SW 1271 (cell line): ENCODE data around the gene CFAP91.
A peak's percentile ranks its signal among the peaks of the same experiment; 100 is the strongest.
"Not testable (repeated sequence)": the region's sequence is repeated elsewhere in the genome, so short reads cannot be mapped to it uniquely, and the experiment has no call there.

ENCODE experiments used
- DNase-seq, 2 experiments: peaks; one replicate each; lab custom pipeline; 2025; lab: John Stamatoyannopoulos, UW

The CFAP91 gene

DNA sequence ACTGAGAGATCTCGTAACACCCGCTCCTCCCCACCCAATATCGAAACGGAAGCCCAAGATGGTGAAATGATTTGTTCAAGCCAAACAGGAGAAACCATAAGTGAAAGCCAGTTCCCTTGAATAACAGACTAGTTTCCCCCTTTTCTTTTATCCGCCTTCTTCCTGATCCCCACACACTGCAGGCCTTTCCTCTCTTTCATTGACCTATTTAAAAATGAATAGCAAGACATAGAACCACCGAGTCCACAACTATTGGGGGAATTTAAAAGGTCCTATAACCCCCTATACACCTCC, 25.2 kb upstream of the CFAP91 start:
- DNase-seq, result no peak

DNA sequence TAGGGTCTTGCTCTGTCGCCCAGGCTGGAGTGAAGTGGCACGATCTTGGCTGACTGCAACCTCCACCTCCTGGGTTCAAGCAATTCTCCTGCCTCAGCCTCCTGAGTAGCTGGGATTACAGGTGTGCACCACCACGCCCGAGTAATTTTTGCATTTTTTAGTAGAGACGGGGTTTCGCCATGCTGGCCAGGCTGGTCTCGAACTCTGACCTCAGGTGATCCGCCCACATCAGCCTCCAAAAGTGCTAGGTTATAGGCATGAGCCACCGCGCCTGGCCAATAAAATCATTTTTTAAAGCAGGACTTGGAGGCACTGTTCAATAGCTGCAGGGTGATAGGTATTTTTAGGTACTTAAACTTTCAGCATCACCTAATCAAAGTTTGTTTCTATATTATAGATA, 24.6 kb upstream of the CFAP91 start:
- DNase-seq, result not testable (repeated sequence)

DNA sequence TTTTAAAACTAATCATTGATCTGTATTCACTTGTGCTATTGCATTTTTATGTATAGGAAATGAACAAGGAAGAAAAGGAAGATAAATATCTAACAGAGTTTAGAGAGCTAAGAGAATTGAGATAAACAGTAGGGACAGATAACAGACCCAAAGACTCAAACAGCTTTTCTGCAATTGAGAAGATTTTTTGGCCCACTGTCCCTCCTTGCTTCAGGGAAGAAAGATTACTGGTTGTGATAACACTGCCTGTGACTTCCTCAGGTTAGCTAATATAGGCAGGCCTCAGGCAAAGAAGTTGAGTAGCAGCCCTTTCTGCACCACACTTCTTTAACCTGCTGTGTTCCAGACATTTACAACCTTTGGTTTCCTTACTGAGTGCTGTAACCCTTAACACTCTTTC, 22.9 kb upstream of the CFAP91 start:
- DNase-seq, result no peak

DNA sequence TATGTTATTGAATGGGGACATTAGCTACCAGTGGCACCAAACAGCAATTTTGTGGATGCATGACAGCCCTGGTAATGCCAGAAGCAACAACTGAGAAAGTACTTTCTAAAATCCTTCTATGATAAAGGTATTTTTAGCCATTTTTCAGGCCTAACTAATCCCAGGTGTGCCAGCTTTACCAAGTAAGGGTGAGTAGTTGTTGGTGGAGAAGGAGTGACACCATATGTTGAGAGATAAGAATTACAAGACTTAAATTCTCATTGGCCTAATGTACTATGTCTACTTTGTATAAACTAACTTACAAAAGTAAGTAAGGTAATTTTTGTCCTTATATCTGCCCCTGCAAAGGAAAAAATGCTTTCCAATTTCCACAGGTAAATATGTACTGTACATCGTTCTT, 21.5 kb upstream of the CFAP91 start:
- DNase-seq, result peak in 1 of 2 experiments; percentile 28

DNA sequence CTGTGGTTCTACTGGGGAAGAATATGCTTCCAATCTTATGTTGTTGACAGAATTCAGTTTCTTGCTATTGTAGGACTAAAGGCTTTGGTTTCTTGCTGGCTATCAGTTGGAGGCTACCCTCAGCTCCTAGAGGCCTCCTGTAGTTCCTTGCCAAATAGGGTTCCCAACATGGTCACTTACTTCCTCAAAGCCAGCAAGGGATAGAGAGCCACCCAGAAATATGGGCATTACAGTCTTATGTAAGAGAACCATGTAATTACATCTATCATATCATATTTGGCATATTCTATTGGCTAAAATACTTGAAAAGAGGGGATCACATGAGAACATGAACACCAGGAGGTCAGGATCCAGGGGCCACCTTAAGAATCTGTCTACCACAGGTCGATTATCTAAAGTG, 19.4 kb upstream of the CFAP91 start:
- no peak for DNase-seq

DNA sequence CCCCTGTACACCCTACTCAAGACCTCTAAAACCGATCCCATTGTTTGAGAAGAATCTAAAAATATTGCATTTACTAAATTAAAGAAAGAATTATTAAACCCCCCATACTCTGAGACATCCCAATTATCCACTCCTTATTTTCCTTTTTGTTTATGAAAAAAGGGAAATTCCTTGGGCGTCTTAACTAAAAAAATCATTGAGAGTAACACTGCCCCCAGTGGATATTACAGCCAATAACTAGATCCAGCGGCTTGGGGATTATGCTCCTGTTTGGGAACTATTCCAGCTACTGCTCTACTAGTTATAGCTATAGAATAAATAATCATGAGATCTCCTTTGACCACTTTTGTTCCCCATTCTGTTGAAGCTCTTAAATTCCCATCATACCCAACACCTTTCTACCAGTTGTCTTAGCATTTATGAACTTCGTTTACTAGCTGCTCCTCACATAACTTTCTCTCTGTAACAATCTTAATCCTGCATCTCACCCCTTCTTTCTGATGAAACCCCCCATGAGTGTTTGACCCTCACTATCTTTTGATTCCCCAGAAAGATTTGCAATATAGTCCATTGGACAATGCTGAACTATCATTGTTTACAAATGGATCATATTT, 12.7 kb upstream of the CFAP91 start:
- peak in 1 of 2 experiments; percentile 34 for DNase-seq

DNA sequence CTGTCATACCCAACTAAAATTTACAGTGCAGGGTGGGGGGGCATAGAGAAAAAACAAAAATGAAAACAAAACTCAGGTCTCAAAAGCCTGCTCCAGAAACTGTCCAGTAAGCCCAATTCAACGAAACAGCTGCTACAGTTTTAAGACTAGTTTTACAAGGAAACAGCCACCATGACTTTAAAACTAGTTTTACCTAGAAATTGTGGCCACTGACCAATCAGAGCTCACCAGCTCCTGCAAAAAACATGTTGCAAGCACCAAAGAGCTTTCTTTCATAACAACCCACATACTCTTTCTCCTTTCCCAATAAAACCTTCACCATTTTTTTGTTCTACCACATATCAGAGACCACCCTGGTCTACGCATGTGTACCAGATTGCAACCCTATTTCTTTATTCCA, 7.3 kb upstream of the CFAP91 start:
- peak in 1 of 2 experiments; percentile 16 for DNase-seq

DNA sequence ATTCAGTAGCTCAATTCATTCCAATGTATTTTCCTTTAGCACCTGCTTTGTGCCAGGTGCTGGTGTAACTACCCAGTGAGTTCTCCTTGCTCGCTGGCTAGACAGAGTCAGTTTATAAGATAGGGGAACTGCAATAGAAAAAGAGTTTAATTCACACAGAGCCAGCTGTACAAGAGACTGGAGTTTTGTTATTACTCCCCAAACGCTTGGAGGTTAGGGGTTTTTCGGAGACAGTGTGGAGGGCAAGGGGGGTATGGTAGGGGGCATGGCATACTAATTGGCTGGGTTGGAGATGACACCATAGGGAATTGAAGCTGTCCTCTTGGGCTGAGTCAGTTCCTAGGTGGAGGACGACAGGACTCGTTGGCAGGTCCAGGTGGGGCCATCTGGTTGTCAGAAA, 5.4 kb upstream of the CFAP91 start:
- DNase-seq, result no peak

DNA sequence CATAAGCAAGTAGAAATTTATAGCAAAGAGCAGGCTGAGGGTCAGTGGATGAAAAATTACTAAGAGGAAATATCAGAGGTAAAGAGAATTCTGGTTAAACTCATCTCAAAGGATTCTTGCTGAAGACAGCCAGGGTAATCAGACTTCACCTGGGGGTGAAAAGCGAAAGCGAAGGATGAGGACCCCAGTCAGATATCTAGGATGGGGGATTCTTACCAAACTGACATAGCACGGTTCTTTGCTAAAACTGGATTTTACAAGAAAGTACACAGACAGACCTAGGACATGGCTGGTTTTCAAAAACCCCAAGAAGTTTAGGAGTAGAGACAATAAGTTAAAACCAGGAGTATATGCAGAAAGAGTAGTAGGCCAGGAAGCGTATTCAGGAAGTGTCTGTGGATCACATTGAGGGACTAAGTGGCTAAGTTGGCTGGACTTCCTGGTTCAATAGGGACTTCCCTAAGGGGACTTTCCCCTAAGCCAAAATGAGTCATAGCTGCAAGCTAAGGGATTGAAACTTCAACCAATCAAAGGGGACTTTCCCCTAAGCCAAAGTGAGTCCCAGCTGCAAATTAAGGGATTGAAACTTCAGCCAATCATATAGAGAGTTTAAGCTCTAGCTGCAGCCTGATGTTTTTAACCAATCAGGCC, 2.4 kb upstream of the CFAP91 start:
- DNase-seq, result peak in 1 of 2 experiments; percentile 25

DNA sequence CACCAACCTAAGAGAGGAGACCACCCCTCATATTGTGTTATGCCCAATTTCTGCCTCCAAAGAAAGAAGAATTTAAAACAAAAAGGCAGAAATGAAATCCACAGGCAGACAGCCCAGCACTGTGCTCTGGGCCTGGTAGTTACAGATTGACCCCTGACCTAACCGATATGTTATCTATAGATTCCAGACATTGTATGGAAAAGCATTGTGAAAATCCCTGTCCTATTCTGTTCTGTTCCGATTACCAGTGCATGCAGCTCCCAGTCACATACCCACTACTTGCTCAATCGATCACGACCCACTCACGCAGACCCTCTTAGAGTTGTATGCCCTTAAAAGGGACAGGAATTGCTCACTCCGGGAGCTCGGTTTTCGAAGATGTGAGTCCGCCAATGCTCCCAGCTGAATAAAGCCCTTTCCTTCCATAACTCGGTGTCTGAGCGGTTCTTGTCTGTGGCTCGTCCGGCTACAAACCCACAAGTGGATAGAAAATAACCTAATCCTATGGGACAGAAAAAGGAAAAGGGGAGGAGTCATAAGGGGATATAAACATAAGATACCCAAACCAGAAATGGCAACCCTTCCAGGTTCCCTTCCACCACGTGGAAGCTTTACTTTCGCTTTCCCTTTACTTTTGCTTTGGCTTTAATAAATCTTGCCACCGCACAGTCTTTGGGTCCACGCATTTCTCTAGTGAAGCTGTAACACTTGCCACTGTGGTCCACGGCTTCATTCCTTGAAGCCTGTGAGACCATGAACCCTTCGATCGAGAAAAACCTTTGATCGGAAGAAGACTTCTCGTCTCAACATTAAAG, 1.7 kb upstream of the CFAP91 start:
- DNase-seq, result no peak

DNA sequence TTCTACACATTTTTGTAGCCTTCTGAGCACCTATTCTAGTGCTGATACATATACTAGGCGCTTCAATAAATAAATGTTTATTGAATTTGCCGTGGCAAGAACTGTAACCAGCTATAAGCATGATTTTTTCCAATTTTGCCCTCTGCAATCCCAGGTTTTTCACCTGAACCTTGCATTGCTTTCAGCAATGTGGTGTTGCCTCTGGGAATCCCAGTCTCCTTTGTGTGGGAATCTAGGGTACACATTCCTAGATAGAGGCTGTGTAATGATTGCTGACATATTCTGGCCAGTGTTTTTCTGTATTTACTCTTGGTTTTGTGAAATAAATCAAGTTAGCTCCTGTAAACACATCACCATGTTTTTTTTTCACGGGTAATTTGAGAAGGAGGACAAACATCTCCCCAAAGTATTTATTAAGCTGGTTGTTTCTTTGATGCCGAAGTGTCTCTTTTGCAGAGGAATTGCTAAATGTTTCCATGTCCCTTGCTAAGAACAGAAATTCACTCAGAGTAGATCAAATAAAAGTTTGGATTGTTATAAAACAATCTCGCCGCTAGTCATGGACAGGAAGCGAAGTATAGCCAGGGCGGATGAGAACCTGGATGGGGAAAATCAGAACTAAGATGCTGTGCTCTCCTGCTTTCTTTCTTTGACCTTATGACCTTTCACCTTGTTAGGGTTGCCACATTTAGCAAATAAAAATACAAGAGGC, 1.2 kb downstream of the CFAP91 start:
- no peak for DNase-seq

DNA sequence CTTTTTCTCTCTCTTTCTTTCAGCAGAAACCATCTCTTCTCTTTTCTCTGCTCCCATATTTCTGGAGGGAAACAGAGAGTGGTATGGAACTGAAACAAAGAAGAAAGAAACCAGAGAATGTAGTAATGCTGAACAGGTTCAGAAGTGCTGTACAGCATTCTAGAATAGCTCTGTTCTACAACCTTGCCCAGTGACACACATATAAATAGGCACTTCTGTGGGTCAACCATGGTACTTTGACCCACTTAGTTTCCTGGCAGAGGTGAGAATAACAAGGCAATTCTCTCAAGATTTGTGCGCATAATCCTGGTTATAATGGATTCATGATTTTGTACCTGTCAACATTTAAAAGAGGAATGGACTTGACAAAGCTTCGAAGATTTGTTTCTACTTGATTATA, 12.3 kb downstream of the CFAP91 start:
- no peak for DNase-seq

DNA sequence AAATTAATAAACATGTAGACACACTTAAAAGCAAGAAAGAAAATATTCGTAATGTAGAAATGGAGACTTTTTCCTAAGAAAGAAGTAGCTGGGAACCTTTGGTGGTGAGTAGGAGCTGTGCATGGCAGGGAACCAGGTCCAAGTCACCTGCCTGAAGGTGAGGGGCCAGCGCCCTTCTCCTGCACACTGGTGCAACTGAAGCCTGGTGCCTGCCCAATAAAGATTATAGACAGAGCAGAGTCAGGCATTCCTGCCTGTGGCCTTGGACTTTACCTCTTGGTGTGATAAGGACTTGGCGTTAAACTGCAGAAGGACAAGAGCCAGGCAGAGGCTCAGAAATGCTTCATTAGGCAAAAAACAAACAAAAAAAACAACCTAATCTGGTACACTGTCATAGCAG, 14.2 kb downstream of the CFAP91 start:
- DNase-seq, result no peak

DNA sequence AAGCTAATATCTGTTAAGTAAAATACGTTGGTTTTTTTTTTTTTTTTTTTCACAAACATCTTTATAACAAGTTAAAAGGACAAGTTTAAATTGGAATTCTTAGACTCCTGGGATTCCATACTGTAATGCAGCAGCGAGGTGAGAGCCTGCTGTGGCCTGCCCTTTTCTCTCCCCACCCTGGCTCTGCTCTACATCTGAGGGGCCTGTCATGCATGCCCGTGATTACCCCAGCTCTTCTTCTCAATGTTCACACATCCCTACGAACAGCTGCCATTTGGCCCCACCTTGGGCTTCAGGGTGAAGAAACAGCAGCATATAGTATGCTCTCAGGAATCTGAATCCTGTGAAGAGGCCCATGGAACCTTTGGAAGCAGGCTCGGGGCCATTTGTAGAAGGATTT, 14.7 kb downstream of the CFAP91 start:
- DNase-seq, result no peak

DNA sequence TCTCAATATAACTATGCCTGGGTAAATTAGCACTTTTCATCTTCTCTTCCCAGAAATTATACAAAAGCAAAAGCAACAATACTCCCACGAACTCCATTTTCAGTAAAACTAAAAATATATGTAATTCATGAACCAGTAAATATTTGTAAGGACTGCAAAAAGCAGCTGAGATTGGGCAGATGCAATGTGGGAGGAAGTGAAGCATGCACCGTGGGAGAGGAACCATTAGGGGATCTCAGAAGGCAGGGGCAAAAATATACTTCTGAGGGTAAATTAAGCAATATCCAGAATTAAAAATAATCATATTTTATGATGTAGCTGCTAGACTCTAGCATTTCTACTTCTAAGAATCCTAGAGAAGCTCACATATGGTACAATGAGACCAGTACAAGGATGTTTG, 20.2 kb downstream of the CFAP91 start:
- no peak for DNase-seq

DNA sequence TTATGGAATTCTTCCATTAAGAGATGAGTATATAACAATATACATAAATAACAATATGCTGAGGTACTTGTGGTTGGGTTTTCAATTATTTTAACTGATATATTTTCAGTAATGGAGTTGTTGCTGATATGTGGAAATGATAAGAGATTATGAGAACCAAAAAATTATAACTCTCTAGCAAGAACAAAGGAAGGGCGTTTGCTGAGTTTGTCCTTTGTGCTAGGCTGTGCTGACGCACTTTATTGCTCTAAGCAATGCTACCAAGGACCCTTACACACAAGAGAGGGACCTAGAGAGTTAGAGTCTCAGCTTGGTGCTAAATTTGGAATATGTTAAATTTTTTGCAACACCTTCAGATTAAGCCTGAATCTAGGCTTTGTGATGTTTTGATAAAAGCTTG, 24.1 kb downstream of the CFAP91 start:
- DNase-seq, result no peak

DNA sequence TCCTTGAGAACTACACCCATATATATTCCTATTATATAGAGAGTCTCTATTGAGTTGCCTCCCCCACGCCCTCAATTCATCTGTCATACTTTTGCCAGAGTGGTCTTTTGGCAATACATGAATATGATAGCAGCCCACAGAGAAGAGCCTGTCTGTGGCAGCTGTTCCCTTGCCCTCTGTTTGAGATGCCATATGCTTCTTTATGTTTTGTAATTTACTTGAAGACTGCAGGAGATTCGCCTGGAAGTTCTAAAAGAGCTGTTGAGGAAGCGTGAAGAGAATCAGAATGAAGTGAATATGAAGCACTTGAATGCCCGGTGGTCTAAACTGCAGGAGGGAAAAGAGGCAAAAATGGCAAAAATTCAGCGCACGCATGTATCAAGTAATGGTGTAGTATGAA, 27.2 kb downstream of the CFAP91 start:
- DNase-seq, result no peak

DNA sequence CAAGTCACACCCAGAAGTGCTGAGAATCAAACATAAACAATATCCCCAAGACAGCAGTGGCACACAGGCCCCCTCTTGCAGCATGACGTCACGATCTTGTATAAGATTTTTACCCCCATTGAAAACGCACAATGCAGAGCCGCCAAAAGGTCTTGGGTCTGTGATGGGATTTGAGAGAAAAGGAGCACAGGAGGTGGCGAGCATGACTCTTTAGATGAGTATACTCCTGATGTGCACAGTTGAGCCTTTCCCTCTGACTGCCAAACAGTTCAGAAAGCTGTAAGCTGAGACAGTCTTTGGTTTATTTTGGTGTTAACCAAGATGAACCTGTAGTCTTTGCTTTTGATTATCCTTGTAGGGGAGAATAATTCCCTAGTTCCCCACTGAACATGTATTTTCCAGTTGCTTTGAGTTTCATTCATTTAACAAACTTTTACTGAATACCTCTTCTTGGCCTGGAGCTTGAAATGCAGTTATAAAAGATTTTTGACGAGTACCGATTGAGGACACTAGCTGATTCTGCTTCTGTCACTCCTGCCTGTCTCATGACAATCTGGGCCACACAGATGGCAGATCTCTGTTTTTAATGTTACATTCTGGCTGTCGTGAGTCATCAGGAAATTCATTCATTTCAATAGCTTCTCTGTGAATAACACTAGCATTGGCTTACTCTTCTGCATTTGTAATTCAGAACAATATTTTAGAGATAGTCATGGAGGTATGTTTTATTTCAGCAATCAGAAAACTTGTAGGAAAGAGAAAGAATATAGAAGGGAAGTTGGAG, 28.9 kb downstream of the CFAP91 start:
- DNase-seq, result peak in 1 of 2 experiments; percentile 16

DNA sequence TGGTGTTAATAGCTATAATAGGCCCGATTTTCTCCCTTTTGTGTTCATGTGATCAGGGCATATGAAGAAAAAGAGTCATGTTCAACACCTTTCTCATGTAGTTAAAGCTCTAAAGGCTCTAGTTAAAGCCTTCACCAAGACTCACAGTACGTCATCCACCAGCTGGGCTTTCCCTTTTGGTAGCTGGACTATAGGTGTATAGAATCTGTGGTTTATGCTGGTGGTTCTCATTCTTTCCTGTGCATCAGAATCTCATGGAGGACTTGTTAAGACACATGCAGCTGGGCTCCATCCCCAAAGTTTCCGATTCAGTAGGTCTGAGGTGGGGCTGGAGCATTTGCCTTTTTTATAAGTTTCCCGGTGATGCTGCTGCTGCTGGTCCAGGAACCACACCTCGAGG, 31.0 kb downstream of the CFAP91 start:
- DNase-seq, result no peak

DNA sequence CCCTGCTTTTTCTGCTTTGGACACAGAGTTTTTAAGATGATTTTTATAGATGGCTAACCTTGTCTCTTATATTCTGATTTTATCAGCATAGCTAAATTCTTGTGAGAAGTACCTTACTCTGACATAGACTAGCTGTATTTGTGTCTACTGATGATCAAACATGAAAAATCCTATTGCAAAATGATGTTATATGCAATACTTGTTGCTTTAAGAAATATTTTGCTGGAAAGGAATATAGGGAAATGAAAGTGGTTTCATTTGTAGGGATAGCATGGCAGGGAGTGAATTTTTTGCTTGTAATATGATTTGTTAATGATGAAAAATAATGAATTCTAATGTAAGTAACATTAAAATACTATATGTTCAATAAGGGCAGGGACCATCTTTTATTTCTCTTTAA, 35.9 kb downstream of the CFAP91 start:
- DNase-seq, result no peak

DNA sequence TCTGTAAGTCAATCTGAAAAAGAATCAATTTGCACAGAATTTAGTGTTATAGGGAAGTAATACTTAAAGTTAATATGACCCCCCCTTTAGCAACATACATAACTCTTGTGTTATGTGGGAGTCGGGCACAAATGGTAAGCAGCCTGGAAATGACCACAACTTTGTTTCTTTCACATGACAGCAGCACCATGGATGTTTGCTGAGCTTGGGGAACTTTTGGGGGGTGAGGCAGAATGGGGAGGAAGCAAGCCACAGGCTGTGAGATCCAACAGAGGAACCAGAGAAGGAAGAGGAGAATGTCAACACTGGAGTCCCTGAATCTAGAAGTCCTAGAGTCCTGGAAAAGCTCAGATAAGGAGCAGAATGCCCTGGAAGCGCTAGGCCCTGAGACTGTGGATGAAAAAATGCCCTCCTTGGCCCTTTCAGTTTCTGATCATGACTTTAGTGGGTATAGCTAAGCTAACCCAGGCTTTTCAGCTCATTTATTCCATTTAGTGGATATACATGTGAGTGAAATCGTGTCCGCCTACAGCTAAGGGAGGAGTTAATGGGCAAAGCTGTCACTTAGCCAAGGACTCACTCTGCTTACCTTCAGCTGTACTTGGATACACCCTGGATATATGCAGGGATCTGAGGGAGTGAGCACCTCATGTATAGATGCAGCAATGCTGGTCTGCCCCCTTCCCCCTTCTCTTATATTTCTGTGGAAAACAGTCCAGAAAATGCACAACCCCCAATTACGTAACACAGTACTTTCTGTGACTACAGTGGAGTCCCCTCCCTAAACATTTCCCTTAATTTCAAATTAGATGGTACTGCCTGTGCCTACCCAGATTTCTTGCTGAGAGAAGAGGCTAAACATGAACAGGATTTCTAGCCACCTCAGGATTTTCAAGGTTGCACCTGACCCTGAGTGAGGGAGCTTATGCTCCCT, 39.1 kb downstream of the CFAP91 start:
- no peak for DNase-seq
